Measurements from ENCODE around the gene TXNDC5. TPM values are rescaled to one million over a fixed set of nuclear protein-coding genes. Genes with fewer than 3 reads are reported as not detected.

TXNDC5 gene
- total RNA-seq, 1 experiment from 2014 or later, result 378 TPM

DNA sequence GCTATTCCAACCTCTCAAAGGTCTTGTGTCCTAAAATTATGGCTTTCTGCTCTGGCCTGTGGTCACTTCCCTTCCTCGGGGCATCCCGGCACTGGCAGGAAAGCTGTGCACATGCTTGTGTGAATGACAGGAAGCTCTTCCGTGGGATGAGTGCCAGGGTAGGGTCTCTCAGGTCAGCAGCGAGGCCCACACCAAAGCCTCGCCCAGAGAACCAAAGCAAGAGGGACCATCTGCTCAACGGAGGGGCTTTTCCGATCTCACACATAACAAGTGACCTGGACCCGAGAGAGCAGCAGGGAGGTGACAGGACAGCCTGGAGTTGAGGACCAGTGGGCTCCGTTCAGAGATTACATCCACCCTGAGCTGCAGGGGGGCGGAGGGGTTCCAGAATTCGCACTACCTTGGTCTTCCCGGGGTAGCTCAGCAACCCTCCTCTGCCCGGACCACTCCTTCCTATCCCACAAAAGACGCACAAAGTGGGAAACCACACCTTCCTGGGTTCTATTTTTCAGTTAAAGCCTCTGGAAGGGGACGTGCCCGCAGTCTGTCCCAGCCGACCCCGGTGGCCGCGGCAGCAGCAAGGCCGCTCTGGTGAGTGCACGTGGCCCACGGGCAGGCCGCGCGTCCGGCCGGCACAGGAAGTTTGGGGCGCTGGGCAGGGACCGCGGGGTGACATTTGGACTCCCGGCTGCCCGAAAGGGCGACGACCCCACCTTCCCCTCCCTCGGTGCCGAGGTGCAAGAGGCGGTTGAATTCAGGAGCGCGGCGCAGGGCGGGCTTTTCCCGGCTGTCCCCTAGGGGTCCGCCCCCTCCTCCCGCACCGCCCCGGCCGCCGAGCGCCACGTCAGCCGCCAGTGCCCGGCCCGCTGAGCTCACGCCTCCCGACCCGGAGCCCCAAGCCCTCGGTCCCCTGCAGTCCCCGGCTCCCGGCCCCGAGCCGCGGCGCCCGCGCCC, 988 bp downstream of the TXNDC5 start:
- H3K36me3 ChIP-seq, result peaks cover 21% of the 10 kb centered on the region
- no peaks in the 10 kb centered on the region for H3K27me3 ChIP-seq (replicated peaks)
- no peaks in the 10 kb centered on the region; the same call in 1 of the 2 replicates for H3K9me3 ChIP-seq (replicated peaks)
- H3K27ac ChIP-seq, result peak overlapping the region; percentile 63
- peak; percentile 66 to 67 for DNase-seq (ENCODE audit: low read depth in 1 of 2, low spot score in 2 of 2)
- H3K4me1 ChIP-seq (replicated peaks), result peaks cover 18% of the 10 kb centered on the region
- H3K4me3 ChIP-seq, result peak overlapping the region; percentile 90

DNA sequence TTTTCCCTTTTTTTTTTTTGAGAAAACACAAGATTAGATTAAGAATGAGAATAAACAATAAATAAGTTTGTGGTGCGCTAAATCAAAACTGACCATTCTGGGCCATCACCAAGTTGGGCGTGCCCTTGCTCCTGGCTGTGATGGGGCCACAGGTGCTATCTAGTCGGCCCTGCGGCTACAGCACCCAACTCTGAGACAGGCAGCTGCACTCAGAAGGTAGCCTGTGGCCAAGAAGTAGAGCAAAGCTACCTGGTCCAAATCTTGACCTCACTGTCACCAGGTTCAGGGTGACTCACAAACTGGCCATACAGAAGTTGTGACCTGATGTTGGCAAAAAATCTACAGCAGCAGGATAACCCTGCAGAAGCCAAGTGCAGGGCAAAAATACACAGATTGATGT, 3.4 kb downstream of the TXNDC5 start:
- peaks cover 45% of the 10 kb centered on the region for H3K36me3 ChIP-seq

DNA sequence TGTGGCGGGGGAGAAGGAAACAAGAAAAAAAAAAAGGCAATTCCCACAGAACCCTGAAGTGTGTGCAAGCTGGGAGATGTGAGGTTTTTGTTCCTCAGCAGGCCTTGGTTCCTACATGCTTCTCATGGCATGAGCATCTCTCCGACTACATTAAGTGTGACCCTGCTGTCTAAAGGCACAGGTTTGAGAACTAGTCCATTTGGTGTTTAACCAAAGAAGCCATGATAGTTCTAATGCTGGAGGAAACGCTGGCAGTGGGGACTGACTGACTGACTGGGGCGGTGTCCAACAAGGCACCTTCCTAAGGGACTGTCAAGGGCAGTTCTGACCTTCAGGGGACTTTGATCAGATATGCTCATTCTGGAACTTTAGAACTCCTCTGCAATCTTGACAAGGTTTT, 3.8 kb downstream of the TXNDC5 start:
- Histone ChIP-seq H3K4me1 (replicated peaks) (peaks cover 18% of the 10 kb centered on the region), H3K27ac (no peak overlapping the region), H3K4me3 (no peak overlapping the region), H3K36me3 (peaks cover 50% of the 10 kb centered on the region), H3K27me3 (replicated peaks) (no peaks in the 10 kb centered on the region), H3K9me3 (replicated peaks) (no peaks in the 10 kb centered on the region; the same call in 1 of the 2 replicates)
- DNase-seq (ENCODE audit: low read depth in 1 of 2, low spot score in 2 of 2), result no peak

More for the DNA sequence above, 3.4 kb downstream of the TXNDC5 start:
- DNase-seq (ENCODE audit: low read depth in 1 of 2, low spot score in 2 of 2), result no peak
- no peaks in the 10 kb centered on the region; the same call in 1 of the 2 replicates for H3K9me3 ChIP-seq (replicated peaks)
- H3K27ac ChIP-seq, result no peak overlapping the region
- no peaks in the 10 kb centered on the region for H3K27me3 ChIP-seq (replicated peaks)
- peaks cover 18% of the 10 kb centered on the region for H3K4me1 ChIP-seq (replicated peaks)
- H3K4me3 ChIP-seq, result no peak overlapping the region

DNA sequence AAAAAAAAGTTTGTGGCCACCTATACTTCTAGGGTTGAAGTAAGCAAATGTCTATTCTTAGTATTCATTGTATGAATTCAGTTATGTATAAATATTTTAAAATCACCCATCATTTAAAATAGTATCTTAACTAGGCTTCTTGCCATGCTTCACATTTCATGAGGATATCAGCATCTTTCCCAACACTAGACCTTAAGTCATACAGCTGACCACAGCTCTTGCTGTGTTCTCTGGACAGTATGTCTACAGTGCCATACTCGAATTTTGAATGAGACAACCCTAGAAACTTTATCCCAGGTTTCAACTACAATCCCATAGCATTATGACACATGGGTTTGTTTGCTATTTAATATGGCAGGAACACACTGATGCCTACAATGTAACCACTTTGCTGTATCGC, 5.2 kb downstream of the TXNDC5 start:
- Histone ChIP-seq H3K36me3 (peaks cover 62% of the 10 kb centered on the region), H3K27ac (no peak overlapping the region)

DNA sequence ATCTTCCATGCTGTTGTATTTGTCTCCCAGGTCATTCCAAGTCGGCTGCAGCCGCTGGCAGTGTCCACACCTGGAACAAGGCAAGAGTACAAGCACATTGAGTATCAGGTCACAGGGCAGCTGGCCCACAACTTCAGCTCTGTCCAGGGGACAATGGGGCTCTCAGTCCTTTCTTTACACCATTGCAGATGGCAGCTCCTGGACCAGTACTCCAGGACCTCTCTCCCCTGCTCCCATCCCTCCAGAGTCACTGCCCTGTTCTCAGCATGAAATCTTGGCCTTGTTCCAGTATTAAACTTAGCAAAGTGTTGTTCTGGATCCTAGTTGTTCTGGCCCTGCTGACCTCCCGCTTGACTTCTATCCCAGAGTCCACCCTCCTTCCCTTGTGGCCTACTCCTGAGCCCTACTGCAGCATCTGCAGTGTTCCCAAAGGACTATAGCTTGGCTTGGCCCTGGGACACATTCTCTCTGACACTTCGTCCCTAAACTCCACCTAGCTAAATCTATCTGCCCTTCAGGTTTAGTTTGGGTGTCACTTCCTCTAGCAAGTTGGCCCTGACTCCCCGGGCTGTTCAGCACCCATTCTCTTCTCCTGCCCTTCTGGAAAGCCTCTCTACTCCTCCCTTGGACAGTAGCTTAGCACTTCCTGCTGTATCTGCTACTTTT, 5.8 kb downstream of the TXNDC5 start:
- no peak for DNase-seq (ENCODE audit: low read depth in 1 of 2, low spot score in 2 of 2)
- H3K4me1 ChIP-seq (replicated peaks), result peaks cover 11% of the 10 kb centered on the region
- no peak overlapping the region for H3K27ac ChIP-seq
- H3K4me3 ChIP-seq, result no peak overlapping the region
- peaks cover 64% of the 10 kb centered on the region for H3K36me3 ChIP-seq
- no peaks in the 10 kb centered on the region for H3K27me3 ChIP-seq (replicated peaks)
- H3K9me3 ChIP-seq (replicated peaks), result no peaks in the 10 kb centered on the region; the same call in 1 of the 2 replicates

More for the DNA sequence above, 5.2 kb downstream of the TXNDC5 start:
- Histone ChIP-seq H3K4me1 (replicated peaks) (peaks cover 12% of the 10 kb centered on the region), H3K9me3 (replicated peaks) (no peaks in the 10 kb centered on the region; the same call in 1 of the 2 replicates), H3K27me3 (replicated peaks) (no peaks in the 10 kb centered on the region), H3K4me3 (no peak overlapping the region)
- DNase-seq (ENCODE audit: low read depth in 1 of 2, low spot score in 2 of 2), result no peak

DNA sequence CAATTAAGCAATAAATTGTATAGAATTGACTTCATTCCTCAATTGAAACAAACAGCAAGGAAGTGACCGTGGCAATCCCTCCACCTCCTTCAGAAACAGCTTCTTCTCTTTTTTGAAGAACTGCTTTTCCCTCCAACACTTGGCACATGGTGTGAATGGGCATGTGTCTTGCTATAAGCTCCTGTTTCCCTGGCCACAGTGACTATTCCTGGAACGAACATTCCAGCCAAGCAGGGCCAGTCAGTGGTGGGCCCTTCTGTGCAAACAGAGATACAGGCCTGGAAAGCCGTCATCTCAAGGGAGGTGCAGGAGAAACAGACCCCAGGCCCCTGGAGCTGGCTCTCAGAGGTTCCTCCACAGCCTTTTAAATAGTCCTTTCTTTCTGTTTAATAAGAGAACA, 6.9 kb downstream of the TXNDC5 start:
- peaks cover 64% of the 10 kb centered on the region for H3K36me3 ChIP-seq
- H3K4me3 ChIP-seq, result no peak overlapping the region

DNA sequence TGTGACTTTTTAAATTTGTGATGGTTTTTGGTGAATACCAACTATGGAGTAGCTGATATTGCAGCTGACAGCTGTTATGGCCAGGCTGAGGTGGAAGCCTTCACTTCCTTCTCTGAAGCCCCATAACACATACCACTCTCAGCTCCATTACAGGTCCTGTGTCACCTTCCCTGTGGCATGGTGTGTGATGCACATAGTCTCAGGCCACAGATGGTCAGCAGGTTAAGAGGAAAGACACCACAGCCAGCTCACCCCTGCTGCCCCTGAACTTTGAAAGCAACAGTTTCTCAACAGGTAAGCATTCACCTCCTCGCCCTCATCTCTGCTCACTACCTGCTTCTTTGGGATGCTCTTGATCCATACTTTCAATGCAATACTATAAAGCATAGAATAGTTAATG, 7.7 kb downstream of the TXNDC5 start:
- H3K36me3 ChIP-seq, result peaks cover 70% of the 10 kb centered on the region
- no peak overlapping the region for H3K27ac ChIP-seq
- no peaks in the 10 kb centered on the region for H3K27me3 ChIP-seq (replicated peaks)
- no peaks in the 10 kb centered on the region for H3K4me1 ChIP-seq (replicated peaks)
- no peak for DNase-seq (ENCODE audit: low read depth in 1 of 2, low spot score in 2 of 2)
- no peak overlapping the region for H3K4me3 ChIP-seq
- H3K9me3 ChIP-seq (replicated peaks), result no peaks in the 10 kb centered on the region

More for the DNA sequence above, 6.9 kb downstream of the TXNDC5 start:
- no peak for DNase-seq (ENCODE audit: low read depth in 1 of 2, low spot score in 2 of 2)
- Histone ChIP-seq H3K27me3 (replicated peaks) (no peaks in the 10 kb centered on the region), H3K27ac (no peak overlapping the region), H3K9me3 (replicated peaks) (no peaks in the 10 kb centered on the region), H3K4me1 (replicated peaks) (peaks cover under 1% of the 10 kb centered on the region; the same call in 1 of the 2 replicates)

DNA sequence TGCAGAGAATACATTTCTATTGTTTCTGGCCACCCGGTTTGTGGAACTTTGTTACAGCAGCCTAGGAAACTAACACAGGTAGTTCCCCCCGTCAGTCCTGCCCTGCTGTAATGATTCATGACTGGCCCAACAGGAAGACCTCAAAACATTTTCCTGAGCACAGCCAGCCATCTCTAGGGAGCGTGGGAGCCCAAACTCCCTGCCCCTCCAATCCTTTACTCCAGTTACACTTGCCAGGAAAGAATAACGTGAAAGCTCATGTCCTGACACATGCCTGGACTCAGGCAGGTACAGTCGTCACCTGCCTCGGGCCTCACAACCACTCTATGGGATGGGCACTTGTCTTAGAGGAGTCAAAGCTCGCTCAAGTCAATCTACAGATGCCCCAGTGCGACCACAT, 8.4 kb downstream of the TXNDC5 start:
- Histone ChIP-seq H3K27me3 (replicated peaks) (no peaks in the 10 kb centered on the region), H3K27ac (no peak overlapping the region)
- DNase-seq (ENCODE audit: low read depth in 1 of 2, low spot score in 2 of 2), result no peak

DNA sequence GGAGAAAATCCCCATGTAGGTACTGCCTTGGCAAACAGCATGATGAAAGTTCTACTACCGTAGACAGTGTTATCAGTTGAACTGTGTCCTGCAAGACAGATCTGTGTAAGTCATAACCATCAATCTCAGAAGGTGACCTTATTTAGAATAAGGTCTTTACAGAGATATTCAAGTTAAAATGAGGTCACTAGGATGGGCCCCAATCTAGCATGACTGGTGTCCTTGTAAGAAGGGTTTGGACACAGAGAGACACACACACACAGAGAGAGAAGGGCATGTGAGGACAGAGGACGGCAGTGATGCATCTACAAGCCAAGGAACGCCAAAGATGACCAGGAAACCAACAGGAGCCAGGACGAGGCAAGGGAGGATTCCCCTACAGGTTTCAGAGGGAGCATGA, 8.8 kb downstream of the TXNDC5 start:
- Histone ChIP-seq H3K27ac (no peak overlapping the region), H3K36me3 (peaks cover 80% of the 10 kb centered on the region), H3K27me3 (replicated peaks) (no peaks in the 10 kb centered on the region), H3K4me1 (replicated peaks) (no peaks in the 10 kb centered on the region), H3K4me3 (no peak overlapping the region), H3K9me3 (replicated peaks) (no peaks in the 10 kb centered on the region)
- DNase-seq (ENCODE audit: low read depth in 1 of 2, low spot score in 2 of 2), result no peak

More for the DNA sequence above, 8.4 kb downstream of the TXNDC5 start:
- H3K4me3 ChIP-seq, result no peak overlapping the region
- H3K4me1 ChIP-seq (replicated peaks), result no peaks in the 10 kb centered on the region
- no peaks in the 10 kb centered on the region for H3K9me3 ChIP-seq (replicated peaks)
- H3K36me3 ChIP-seq, result peaks cover 76% of the 10 kb centered on the region

DNA sequence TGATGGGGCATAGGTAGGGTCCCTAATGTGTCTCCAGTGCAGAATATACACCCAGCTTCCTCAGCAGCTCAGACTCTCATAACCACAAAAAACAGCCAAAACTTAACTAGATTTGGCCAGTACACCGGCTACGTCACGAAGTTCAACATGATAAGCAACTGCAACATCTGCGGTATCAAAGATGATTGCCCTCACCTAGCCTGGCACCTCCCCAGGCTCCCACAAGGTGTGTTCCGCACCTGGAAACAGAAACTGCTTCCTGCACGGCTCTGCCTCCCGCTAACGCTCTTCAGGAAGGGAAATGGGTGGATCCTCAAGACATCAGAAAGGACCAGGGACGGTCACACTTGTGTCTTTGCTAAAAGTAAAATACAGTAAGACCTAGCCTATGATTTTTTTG, 9.5 kb downstream of the TXNDC5 start:
- no peaks in the 10 kb centered on the region for H3K4me1 ChIP-seq (replicated peaks)
- H3K27me3 ChIP-seq (replicated peaks), result no peaks in the 10 kb centered on the region
- no peaks in the 10 kb centered on the region for H3K9me3 ChIP-seq (replicated peaks)
- peaks cover 88% of the 10 kb centered on the region for H3K36me3 ChIP-seq
- DNase-seq (ENCODE audit: low read depth in 1 of 2, low spot score in 2 of 2), result no peak
- no peak overlapping the region for H3K27ac ChIP-seq
- no peak overlapping the region for H3K4me3 ChIP-seq

DNA sequence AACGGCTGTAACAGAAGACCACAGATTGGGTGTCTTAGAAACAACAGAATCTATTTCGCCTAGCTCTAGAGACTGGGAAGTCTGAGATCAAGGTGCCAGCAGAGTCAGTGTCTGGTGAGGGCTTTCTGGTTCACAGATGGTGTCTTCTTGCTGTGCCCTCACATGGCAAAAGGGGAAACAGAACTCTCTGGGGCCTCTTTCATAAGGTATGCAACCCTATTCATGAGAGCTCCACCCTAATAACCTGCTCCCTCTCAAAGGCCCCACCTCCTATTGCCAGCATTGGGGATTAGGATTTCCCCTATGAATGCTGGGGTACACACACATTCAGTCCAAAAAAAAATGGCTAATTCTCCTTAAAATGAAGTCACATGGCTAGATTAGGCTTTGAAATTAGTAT, 10.0 kb downstream of the TXNDC5 start:
- Histone ChIP-seq H3K4me1 (replicated peaks) (no peaks in the 10 kb centered on the region), H3K27ac (no peak overlapping the region), H3K27me3 (replicated peaks) (no peaks in the 10 kb centered on the region), H3K9me3 (replicated peaks) (no peaks in the 10 kb centered on the region), H3K4me3 (no peak overlapping the region), H3K36me3 (peaks cover 92% of the 10 kb centered on the region)
- no peak for DNase-seq (ENCODE audit: low read depth in 1 of 2, low spot score in 2 of 2)

DNA sequence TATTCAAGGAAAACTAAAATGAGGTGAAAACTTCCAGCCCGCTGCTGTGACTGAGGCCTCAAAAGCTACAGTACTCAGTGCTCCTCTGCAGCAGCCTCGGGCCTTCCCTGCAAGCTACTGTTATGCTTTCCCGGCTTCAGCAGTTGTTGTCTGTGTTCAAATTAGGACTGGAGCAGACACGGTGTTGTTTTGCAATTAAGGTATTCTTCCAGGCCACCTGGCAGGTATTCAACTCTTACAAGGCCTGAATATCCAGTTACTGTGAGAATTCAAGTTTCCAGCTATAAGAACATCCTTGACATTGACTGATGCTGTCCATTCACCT, 10.7 kb downstream of the TXNDC5 start:
- Histone ChIP-seq H3K9me3 (replicated peaks) (no peaks in the 10 kb centered on the region), H3K36me3 (peaks cover 97% of the 10 kb centered on the region), H3K4me1 (replicated peaks) (no peaks in the 10 kb centered on the region), H3K4me3 (no peak overlapping the region), H3K27ac (no peak overlapping the region), H3K27me3 (replicated peaks) (no peaks in the 10 kb centered on the region)
- DNase-seq (ENCODE audit: low read depth in 1 of 2, low spot score in 2 of 2), result no peak

DNA sequence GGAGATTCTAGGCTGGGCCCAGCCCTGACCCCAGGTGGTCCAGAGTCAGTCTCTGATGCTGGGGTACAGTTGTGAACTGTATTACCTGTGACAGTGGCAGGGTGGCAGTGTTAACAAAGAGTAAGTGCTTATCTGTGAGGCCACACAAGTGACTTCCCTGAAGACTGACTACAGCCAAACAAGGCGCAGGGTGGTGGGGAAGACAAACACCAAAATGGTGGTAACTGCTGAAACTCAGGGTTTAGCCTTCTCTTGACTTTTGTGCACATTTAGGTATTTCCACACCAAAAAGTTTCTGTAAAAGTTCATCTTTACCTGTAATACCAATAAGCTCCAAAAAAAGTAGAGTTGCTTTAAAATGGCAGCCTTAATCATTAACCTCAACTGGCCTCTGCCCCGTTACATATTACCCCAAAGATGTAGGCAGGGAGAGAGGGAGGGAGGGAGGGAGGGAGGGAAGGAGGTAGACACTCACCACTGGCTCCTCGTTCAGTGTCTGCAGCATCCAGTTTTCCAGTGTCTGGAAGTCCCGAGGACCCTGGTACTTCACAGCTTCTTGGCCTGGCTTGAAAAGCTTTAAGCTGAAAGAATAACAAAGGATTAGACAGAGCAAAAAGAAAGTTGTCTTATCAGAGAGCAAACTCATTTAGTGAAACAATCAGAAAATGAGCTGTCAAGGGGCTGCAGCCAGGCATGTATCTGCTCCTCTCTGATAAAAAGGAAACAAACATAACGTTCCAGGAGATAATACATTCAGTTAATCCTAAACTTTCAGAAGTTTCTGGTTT, 11.3 kb downstream of the TXNDC5 start:
- DNase-seq (ENCODE audit: low read depth in 1 of 2, low spot score in 2 of 2), result no peak
- no peak overlapping the region for H3K27ac ChIP-seq
- no peaks in the 10 kb centered on the region for H3K27me3 ChIP-seq (replicated peaks)
- H3K4me3 ChIP-seq, result no peak overlapping the region
- H3K9me3 ChIP-seq (replicated peaks), result no peaks in the 10 kb centered on the region
- H3K4me1 ChIP-seq (replicated peaks), result no peaks in the 10 kb centered on the region
- peaks cover 97% of the 10 kb centered on the region for H3K36me3 ChIP-seq
